Caco-2 (cell line): Measurements from ENCODE around the gene FAHD2A. TPM values are rescaled to one million over a fixed set of nuclear protein-coding genes. Genes with fewer than 3 reads are reported as not detected.
"Not testable (repeated sequence)": the region's sequence is repeated elsewhere in the genome, so short reads cannot be mapped to it uniquely, and the experiment has no call there.

ENCODE experiments used
- BruUV-seq: library from RNA; stranded (reverse); fragments of 400-500 nt; replicated peaks from 2 replicates; lab custom pipeline; 2021; lab: Mats Ljungman, UMichigan
- CTCF ChIA-PET: fragments of 300-600 bp; sonication (Branson Sonifier 250); formaldehyde crosslinking; loops from one replicate; lab custom pipeline; 2022; ENCODE audit warnings: antibody characterized with exemption; lab: Charles Lee
- POLR2A ChIA-PET: fragments of 300-600 bp; sonication (Branson Sonifier 250); formaldehyde crosslinking; loops from one replicate; lab custom pipeline; 2022; ENCODE audit warnings: antibody characterized with exemption; lab: Charles Lee
- DNase-seq, 2 experiments: peaks; one replicate each; pipeline versions ENCODE4 v3.0.0 to v3.0.0-alpha.2; 2020 to 2022
- H3K27me3 ChIP-seq: replicated peaks from 2 replicates; pipeline ENCODE4 v1.6.0; 2011; ENCODE audit warnings: low read length; ENCODE audit not compliant: control insufficient read depth, insufficient read depth
- H3K36me3 ChIP-seq: 2 replicates; pipeline ENCODE4 v1.5.1; 2011; ENCODE audit warnings: low read length; ENCODE audit not compliant: control insufficient read depth, insufficient read depth
- H3K4me1 ChIP-seq: fragments of 250-450 bp; sonication (Bioruptor Pico); 2 replicates; pipeline ENCODE4 v1.5.1; 2020; ENCODE audit warnings: mild to moderate bottlenecking
- H3K4me3 ChIP-seq: 2 replicates; pipeline ENCODE4 v1.5.1; 2011; ENCODE audit warnings: low read depth, mild to moderate bottlenecking, control low read depth, low read length
- H3K9me3 ChIP-seq: fragments of 250-450 bp; sonication (Bioruptor Pico); 2 replicates; pipeline ENCODE4 v1.5.1; 2020; ENCODE audit warnings: mild to moderate bottlenecking, moderate library complexity
- H3K27ac Mint-ChIP-seq: one replicate; pipeline ENCODE4 v1.8.0; 2022; ENCODE audit warnings: mixed read lengths; ENCODE audit not compliant: unreplicated experiment
- H3K27me3 Mint-ChIP-seq: one replicate; pipeline ENCODE4 v1.8.0; 2022; ENCODE audit warnings: mixed read lengths; ENCODE audit not compliant: insufficient read depth, unreplicated experiment
- H3K36me3 Mint-ChIP-seq: one replicate; pipeline ENCODE4 v1.8.0; 2022; ENCODE audit warnings: mild to moderate bottlenecking, mixed read lengths; ENCODE audit not compliant: insufficient read depth, unreplicated experiment
- H3K4me1 Mint-ChIP-seq: one replicate; pipeline ENCODE4 v1.8.0; 2022; ENCODE audit warnings: low read depth, mixed read lengths; ENCODE audit not compliant: unreplicated experiment
- H3K4me3 Mint-ChIP-seq: one replicate; pipeline ENCODE4 v1.8.0; 2022; ENCODE audit warnings: mild to moderate bottlenecking, moderate library complexity, mixed read lengths; ENCODE audit not compliant: unreplicated experiment
- H3K9me3 Mint-ChIP-seq: one replicate; pipeline ENCODE4 v1.8.0; 2022; ENCODE audit warnings: mixed read lengths; ENCODE audit not compliant: unreplicated experiment
- intact Hi-C: fragments of 100-400 bp; cut with micrococcal nuclease; formaldehyde crosslinking; loops from one replicate; pipeline ENCODE4 v1.10.0; 2022; ENCODE audit not compliant: unreplicated experiment
- total RNA-seq: library from RNA; stranded (reverse); gene quantifications from 2 replicates; pipeline ENCODE4 v1.2.3, GENCODE V29; 2022
- TF ChIP-seq, protein P1 (sequence below), 2 experiments: fragments of 200-600 bp in 1 of 2; IDR thresholded peaks; 1 replicate in 1 of 2; 2 replicates in 1 of 2; pipeline versions ENCODE4 v1.5.1 to v1.8.0; 2011 to 2022; ENCODE audit warnings: antibody characterized with exemption in 1 of 2, control low read depth in 1 of 2, inconsistent platforms in 1 of 2, low read depth in 1 of 2, low read length in 1 of 2, mild to moderate bottlenecking in 1 of 2, moderate library complexity in 1 of 2; ENCODE audit not compliant: insufficient read depth in 1 of 2, severe bottlenecking in 1 of 2, unreplicated experiment in 1 of 2

FAHD2A gene
- total RNA-seq, 1 experiment from 2014 or later = 26.8 TPM

DNA sequence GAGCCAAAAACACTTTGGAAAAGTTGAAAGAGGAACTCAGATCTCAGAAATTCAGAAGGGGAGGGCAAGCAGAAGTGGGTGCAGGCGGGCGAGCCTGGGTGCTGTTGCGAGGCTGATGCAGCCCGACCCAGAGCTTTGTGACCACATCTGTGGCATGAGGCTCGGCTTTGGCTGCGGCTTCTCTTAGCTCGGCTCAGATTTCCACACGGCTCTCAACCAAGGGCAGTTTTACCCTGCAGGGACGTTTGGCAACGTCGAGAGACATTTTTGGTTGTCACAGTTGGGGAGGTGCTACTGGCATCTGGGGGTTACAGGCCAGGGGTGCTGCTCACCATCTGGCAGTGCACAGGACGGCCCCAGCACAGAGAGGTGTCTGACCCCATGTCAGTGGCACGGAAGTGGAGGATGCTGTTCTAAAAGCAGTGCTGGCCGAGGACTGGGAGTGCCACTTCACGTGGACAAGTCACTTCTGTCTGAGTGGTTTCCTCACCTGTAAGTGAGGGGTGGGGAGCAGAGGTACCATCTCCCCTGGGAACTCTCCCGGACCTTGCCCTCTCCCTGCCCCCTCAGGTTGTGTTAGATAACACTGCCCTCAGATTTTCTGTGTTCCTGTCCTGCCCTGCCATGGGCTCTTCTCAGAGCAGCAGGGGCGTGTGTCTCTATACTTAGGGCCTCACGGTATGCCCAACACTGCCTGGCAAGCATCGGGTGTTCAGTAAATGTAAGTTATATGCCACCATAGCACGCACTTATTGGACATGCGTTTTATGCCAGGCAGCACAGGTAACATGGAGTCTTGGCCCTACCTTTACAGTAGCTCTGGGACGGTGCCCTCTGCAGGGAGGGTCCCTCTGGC lies 48.7 kb upstream of the FAHD2A start:
- Histone ChIP-seq H3K9me3 (no peaks in the 10 kb centered on the region), H3K36me3 (no peaks in the 10 kb centered on the region), H3K4me3 (no peak overlapping the region), H3K27me3 (0 out of 2 replicates have a peak, but pooled peaks cover 1% of the 10 kb centered on the region), H3K4me1 (no peaks in the 10 kb centered on the region)
- Mint-ChIP-seq H3K9me3 (no peaks in the 10 kb centered on the region), H3K4me3 (no peak overlapping the region), H3K27me3 (peaks cover 16% of the 10 kb centered on the region), H3K27ac (no peak overlapping the region), H3K4me1 (no peaks in the 10 kb centered on the region), H3K36me3 (no peaks in the 10 kb centered on the region)
- ChIA-PET POLR2A (no interaction called here), CTCF (no interaction called here)
- intact Hi-C loops = no loop called here
- no TSS peak for BruUV-seq
- TF ChIP-seq, protein P1, sequence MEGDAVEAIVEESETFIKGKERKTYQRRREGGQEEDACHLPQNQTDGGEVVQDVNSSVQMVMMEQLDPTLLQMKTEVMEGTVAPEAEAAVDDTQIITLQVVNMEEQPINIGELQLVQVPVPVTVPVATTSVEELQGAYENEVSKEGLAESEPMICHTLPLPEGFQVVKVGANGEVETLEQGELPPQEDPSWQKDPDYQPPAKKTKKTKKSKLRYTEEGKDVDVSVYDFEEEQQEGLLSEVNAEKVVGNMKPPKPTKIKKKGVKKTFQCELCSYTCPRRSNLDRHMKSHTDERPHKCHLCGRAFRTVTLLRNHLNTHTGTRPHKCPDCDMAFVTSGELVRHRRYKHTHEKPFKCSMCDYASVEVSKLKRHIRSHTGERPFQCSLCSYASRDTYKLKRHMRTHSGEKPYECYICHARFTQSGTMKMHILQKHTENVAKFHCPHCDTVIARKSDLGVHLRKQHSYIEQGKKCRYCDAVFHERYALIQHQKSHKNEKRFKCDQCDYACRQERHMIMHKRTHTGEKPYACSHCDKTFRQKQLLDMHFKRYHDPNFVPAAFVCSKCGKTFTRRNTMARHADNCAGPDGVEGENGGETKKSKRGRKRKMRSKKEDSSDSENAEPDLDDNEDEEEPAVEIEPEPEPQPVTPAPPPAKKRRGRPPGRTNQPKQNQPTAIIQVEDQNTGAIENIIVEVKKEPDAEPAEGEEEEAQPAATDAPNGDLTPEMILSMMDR (IDR thresholded peaks at IDR 0.05; ENCODE audit: insufficient read depth in 1 of 2, low read depth in 1 of 2, low read length in 1 of 2, severe bottlenecking in 1 of 2, unreplicated experiment in 1 of 2) = no peak
- DNase-seq = no peak

DNA sequence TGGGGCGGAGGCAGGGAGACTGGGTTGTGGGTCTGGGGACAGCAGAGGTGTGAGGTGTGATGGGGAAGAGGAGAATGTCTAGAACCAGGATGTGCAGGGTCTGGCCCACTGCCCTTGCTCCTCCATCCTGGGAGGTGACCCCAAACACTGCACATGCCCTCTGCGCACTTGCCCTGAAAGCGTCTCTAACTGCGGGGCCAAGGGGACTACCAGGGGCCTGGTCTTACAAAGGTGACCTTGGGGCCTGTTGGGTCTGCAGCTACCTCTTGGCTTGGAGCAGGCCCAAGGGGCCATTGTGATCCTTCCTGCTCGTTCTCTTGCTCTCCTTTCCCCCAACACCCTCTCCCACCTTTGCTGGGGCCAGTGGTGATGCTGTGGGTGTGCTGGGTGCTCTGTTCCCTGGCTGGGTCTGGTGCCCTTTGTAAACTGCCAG lies 48.0 kb upstream of the FAHD2A start:
- POLR2A ChIA-PET = no interaction called here
- TF ChIP-seq, protein P1 (IDR thresholded peaks at IDR 0.05; ENCODE audit: insufficient read depth in 1 of 2, low read depth in 1 of 2, low read length in 1 of 2, severe bottlenecking in 1 of 2, unreplicated experiment in 1 of 2) = no peak
- Mint-ChIP-seq H3K27me3 (peaks cover 16% of the 10 kb centered on the region), H3K27ac (no peak overlapping the region), H3K4me3 (no peak overlapping the region), H3K9me3 (no peaks in the 10 kb centered on the region), H3K4me1 (no peaks in the 10 kb centered on the region), H3K36me3 (no peaks in the 10 kb centered on the region)
- Histone ChIP-seq H3K27me3 (0 out of 2 replicates have a peak, but pooled peaks cover 1% of the 10 kb centered on the region), H3K9me3 (no peaks in the 10 kb centered on the region), H3K4me3 (no peak overlapping the region), H3K4me1 (no peaks in the 10 kb centered on the region), H3K36me3 (no peaks in the 10 kb centered on the region)
- intact Hi-C loops = no loop called here
- no peak for DNase-seq
- BruUV-seq = no TSS peak
- CTCF ChIA-PET = no interaction called here

DNA sequence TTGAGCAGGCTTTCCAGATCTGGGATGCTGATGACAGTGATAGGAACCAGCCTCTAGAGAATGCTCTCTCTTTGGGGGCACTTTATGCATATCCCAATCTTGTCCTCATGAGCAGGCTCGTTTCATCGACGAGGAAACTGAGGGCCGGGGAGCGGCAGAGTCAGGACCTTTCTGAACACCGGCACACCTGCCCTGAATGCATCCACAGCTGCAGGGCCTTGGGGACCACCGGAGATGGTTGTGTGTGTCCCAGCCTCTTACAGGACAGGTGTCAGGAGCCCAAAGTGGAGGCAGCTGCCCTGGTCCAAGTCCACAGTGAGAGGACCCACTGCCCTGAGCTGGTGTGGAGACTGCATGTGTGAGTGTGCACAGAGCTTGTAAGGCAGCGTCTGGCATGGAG lies 47.6 kb upstream of the FAHD2A start:
- intact Hi-C loops = no loop called here
- Mint-ChIP-seq H3K4me1 (no peaks in the 10 kb centered on the region), H3K9me3 (no peaks in the 10 kb centered on the region), H3K27ac (no peak overlapping the region), H3K27me3 (peaks cover 16% of the 10 kb centered on the region), H3K36me3 (no peaks in the 10 kb centered on the region), H3K4me3 (no peak overlapping the region)
- ChIA-PET CTCF (no interaction called here), POLR2A (no interaction called here)
- Histone ChIP-seq H3K4me1 (no peaks in the 10 kb centered on the region), H3K4me3 (no peak overlapping the region), H3K27me3 (0 out of 2 replicates have a peak, but pooled peaks cover 1% of the 10 kb centered on the region), H3K36me3 (no peaks in the 10 kb centered on the region), H3K9me3 (no peaks in the 10 kb centered on the region)
- TF ChIP-seq, protein P1 (IDR thresholded peaks at IDR 0.05; ENCODE audit: insufficient read depth in 1 of 2, low read depth in 1 of 2, low read length in 1 of 2, severe bottlenecking in 1 of 2, unreplicated experiment in 1 of 2) = no peak
- DNase-seq = no peak
- BruUV-seq = no TSS peak

DNA sequence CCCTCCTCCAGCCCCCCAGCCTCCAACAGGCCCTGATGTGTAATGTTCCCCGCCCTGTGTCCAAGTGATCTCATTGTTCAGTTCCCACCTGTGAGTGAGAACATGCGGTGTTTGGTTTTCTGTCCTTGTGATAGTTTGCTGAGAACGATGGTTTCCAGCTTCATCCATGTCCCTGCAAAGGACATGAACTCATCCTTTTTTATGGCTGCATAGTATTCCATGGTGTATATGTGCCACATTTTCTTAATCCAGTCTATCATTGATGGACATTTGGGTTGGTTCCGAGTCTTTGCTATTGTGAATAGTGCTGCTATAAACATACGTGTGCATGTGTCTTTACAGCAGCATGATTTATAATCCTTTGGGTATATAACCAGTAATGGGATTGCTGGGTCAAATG lies 47.0 kb upstream of the FAHD2A start:
- H3K36me3 Mint-ChIP-seq, CTCF ChIA-PET: not testable (repeated sequence)

More for the DNA sequence above, 47.0 kb upstream of the FAHD2A start:
- H3K27me3 ChIP-seq, DNase-seq, H3K4me3 ChIP-seq, H3K36me3 ChIP-seq, H3K4me1 ChIP-seq, H3K27ac Mint-ChIP-seq, H3K9me3 Mint-ChIP-seq, H3K4me3 Mint-ChIP-seq, intact Hi-C loops, BruUV-seq, H3K4me1 Mint-ChIP-seq, POLR2A ChIA-PET, H3K9me3 ChIP-seq: not testable (repeated sequence)
- peaks cover 17% of the 10 kb centered on the region for H3K27me3 Mint-ChIP-seq
